Tibial nerve (tissue), 4 donors: ENCODE data around the gene DCTD. TPM values are rescaled to one million over a fixed set of nuclear protein-coding genes. Genes with fewer than 3 reads are reported as not detected.

Experiments
- DNase-seq, 2 donors: peaks; one replicate each; pipeline ENCODE4 v3.0.0-alpha.2; 2019; ENCODE audit warnings: low spot score in 2 of 2
- H3K27ac ChIP-seq, 4 donors: fragments of 200-600 bp; sonication (generic) in 3 of 4; one replicate each; pipeline ENCODE4 v1.5.1; 2017 to 2019; ENCODE audit warnings: mild to moderate bottlenecking in 1 of 4
- H3K27me3 ChIP-seq, 2 donors: fragments of 200-600 bp; sonication (generic) in 1 of 2; one replicate each; pipeline versions ENCODE4 v1.5.1 to v1.6.0; 2017 to 2019
- H3K36me3 ChIP-seq, 3 donors: fragments of 200-600 bp; sonication (generic); one replicate each; pipeline ENCODE4 v1.5.1; 2018 to 2019
- H3K4me1 ChIP-seq, 4 donors: fragments of 200-600 bp; sonication (generic) in 3 of 4; one replicate each; pipeline ENCODE4 v1.5.1; 2017 to 2019
- H3K4me3 ChIP-seq, 4 donors: fragments of 200-600 bp; sonication (generic) in 3 of 4; one replicate each; pipeline ENCODE4 v1.5.1; 2017 to 2019; ENCODE audit warnings: mild to moderate bottlenecking in 1 of 4, moderate library complexity in 1 of 4
- H3K9me3 ChIP-seq, 4 donors: fragments of 200-600 bp; sonication (generic) in 3 of 4; one replicate each; pipeline ENCODE4 v1.5.1; 2017 to 2019
- CTCF ChIP-seq, 5 experiments: fragments of 200-600 bp in 3 of 5; fragments of 450-650 bp in 2 of 5; sonication (generic) in 3 of 5; IDR thresholded peaks; one replicate each; pipeline ENCODE4 v1.5.1; 2016 to 2019; ENCODE audit warnings: antibody characterized with exemption in 5 of 5, mild to moderate bottlenecking in 3 of 5, moderate library complexity in 2 of 5
- EP300 ChIP-seq, 2 donors: sonication (generic); formaldehyde crosslinking; IDR thresholded peaks; one replicate each; pipeline ENCODE4 v1.6.1; 2017; ENCODE audit warnings: antibody characterized with exemption in 2 of 2, mild to moderate bottlenecking in 1 of 2
- POLR2A ChIP-seq, 2 donors: fragments of 450-650 bp; IDR thresholded peaks; one replicate each; pipeline ENCODE4 v1.6.1; 2017; ENCODE audit warnings: antibody characterized with exemption in 2 of 2, mild to moderate bottlenecking in 2 of 2, moderate library complexity in 2 of 2
- WGBS, 2 donors: methylation state at CpG; one replicate each; pipeline ENCODE4 v1.1.5; 2018; 5-methylcytosine and 5-hydroxymethylcytosine counted together
- total RNA-seq, 4 donors: library from RNA; depleted of rRNA; stranded (reverse); fragments of >200 nt; gene quantifications; one replicate each; pipeline ENCODE4 v1.1.0, GENCODE V29; 2016

Gene DCTD
- total RNA-seq, 4 donors from 2014 or later: 50.4 to 76.3 (median 55.8) TPM

- WGBS, 2 donors: 72 to 83% methylated on average over 10 of the region's 10 CpGs
- TF ChIP-seq EP300 (IDR thresholded peaks at IDR 0.05) (no peak), POLR2A (IDR thresholded peaks at IDR 0.05) (no peak), CTCF (IDR thresholded peaks at IDR 0.05) (no peak)
- no peak overlapping the region for H3K4me3 ChIP-seq
Measured at GRCh38 chr4:182874797-182875345, 42.3 kb downstream of the DCTD start.

GRCh38 chr4:182874304-182874751, 42.9 kb downstream of the DCTD start:
- H3K27ac ChIP-seq: no peak overlapping the region
- peaks cover 0 to 34% (median 0%) of the 10 kb centered on the region in 3 donors for H3K36me3 ChIP-seq
- no peak for TF ChIP-seq EP300 (IDR thresholded peaks at IDR 0.05)
- TF ChIP-seq CTCF (IDR thresholded peaks at IDR 0.05): no peak
- TF ChIP-seq POLR2A (IDR thresholded peaks at IDR 0.05): no peak
- DNase-seq: no peak
- H3K27me3 ChIP-seq: no peaks in the 10 kb centered on the region
- H3K4me3 ChIP-seq: no peak overlapping the region
- H3K9me3 ChIP-seq: no peaks in the 10 kb centered on the region
- H3K4me1 ChIP-seq: no peaks in the 10 kb centered on the region
- WGBS, 2 donors: 71% methylated on average over 12 of the region's 12 CpGs

More at GRCh38 chr4:182874797-182875345, 42.3 kb downstream of the DCTD start:
- H3K9me3 ChIP-seq: no peaks in the 10 kb centered on the region
- peaks cover 0 to 35% (median 0%) of the 10 kb centered on the region in 3 donors for H3K36me3 ChIP-seq
- H3K4me1 ChIP-seq: no peaks in the 10 kb centered on the region
- H3K27me3 ChIP-seq: no peaks in the 10 kb centered on the region
- DNase-seq: no peak
- no peak overlapping the region for H3K27ac ChIP-seq

GRCh38 chr4:182873726-182874125, 43.5 kb downstream of the DCTD start:
- DNase-seq: no peak
- H3K36me3 ChIP-seq: peaks cover 0 to 34% (median 0%) of the 10 kb centered on the region in 3 donors
- no peaks in the 10 kb centered on the region for H3K27me3 ChIP-seq
- H3K4me1 ChIP-seq: no peaks in the 10 kb centered on the region
- H3K27ac ChIP-seq: no peak overlapping the region
- TF ChIP-seq EP300 (IDR thresholded peaks at IDR 0.05): no peak
- no peak for TF ChIP-seq CTCF (IDR thresholded peaks at IDR 0.05)
- TF ChIP-seq POLR2A (IDR thresholded peaks at IDR 0.05): no peak
- H3K4me3 ChIP-seq: no peak overlapping the region
- H3K9me3 ChIP-seq: no peaks in the 10 kb centered on the region
- WGBS, 2 donors: 96 to 97% methylated on average over 13 of the region's 13 CpGs

GRCh38 chr4:182873289-182873688, 43.9 kb downstream of the DCTD start:
- DNase-seq: no peak
- H3K27me3 ChIP-seq: no peaks in the 10 kb centered on the region
- H3K27ac ChIP-seq: no peak overlapping the region
- no peaks in the 10 kb centered on the region for H3K9me3 ChIP-seq
- H3K4me3 ChIP-seq: no peak overlapping the region
- WGBS, 2 donors: 93 to 96% methylated on average over 15 of the region's 15 CpGs
- peaks cover 0 to 34% (median 0%) of the 10 kb centered on the region in 3 donors for H3K36me3 ChIP-seq
- no peaks in the 10 kb centered on the region for H3K4me1 ChIP-seq
- no peak for TF ChIP-seq POLR2A (IDR thresholded peaks at IDR 0.05)

- H3K36me3 ChIP-seq: peaks cover 0 to 34% (median 0%) of the 10 kb centered on the region in 3 donors
- no peak for DNase-seq
- WGBS, 2 donors: 93 to 99% methylated on average over 13 of the region's 13 CpGs
- no peaks in the 10 kb centered on the region for H3K4me1 ChIP-seq
- H3K27me3 ChIP-seq: no peaks in the 10 kb centered on the region
- H3K9me3 ChIP-seq: no peaks in the 10 kb centered on the region
- no peak overlapping the region for H3K4me3 ChIP-seq
- TF ChIP-seq CTCF (IDR thresholded peaks at IDR 0.05) (no peak), EP300 (IDR thresholded peaks at IDR 0.05) (no peak), POLR2A (IDR thresholded peaks at IDR 0.05) (no peak)
- H3K27ac ChIP-seq: no peak overlapping the region
Measured at GRCh38 chr4:182872886-182873285, 44.3 kb downstream of the DCTD start.
